H9 (cell line): ENCODE data around the gene NAT8. TPM values are rescaled to one million over a fixed set of nuclear protein-coding genes. Genes with fewer than 3 reads are reported as not detected.

ENCODE experiments used
- DNase-seq: peaks from one replicate; pipeline ENCODE4 v3.0.0-alpha.2; 2017
- H2AFZ ChIP-seq: one replicate; pipeline ENCODE4 v1.6.1; 2013; ENCODE audit warnings: mild to moderate bottlenecking, low read length, control low read depth, moderate library complexity
- H2AK5ac ChIP-seq: 2 replicates; pipeline ENCODE4 v1.6.1; 2013; ENCODE audit warnings: low read length, control low read depth, mixed read lengths; ENCODE audit not compliant: insufficient read length
- H2BK120ac ChIP-seq: one replicate; pipeline ENCODE4 v1.6.1; 2013; ENCODE audit warnings: low read depth, mild to moderate bottlenecking, low read length, control low read depth, inconsistent platforms; ENCODE audit not compliant: poor library complexity, severe bottlenecking
- H2BK12ac ChIP-seq: 2 replicates; pipeline ENCODE4 v1.6.1; 2013; ENCODE audit warnings: low read length, control low read depth, mixed read lengths, low read depth; ENCODE audit not compliant: insufficient read length
- H2BK15ac ChIP-seq: 2 replicates; pipeline ENCODE4 v1.6.1; 2013; ENCODE audit warnings: low read depth, low read length, control low read depth
- H2BK20ac ChIP-seq: one replicate; pipeline ENCODE4 v1.6.1; 2013; ENCODE audit warnings: low read depth, mild to moderate bottlenecking, low read length, control low read depth, inconsistent platforms; ENCODE audit not compliant: poor library complexity, severe bottlenecking
- H2BK5ac ChIP-seq: 2 replicates; pipeline ENCODE4 v1.6.1; 2013; ENCODE audit warnings: low read length, control low read depth, mixed read lengths; ENCODE audit not compliant: insufficient read length
- H3K14ac ChIP-seq: 2 replicates; pipeline ENCODE4 v1.6.1; 2013; ENCODE audit warnings: low read length, control low read depth; ENCODE audit not compliant: insufficient read depth
- H3K18ac ChIP-seq: 2 replicates; pipeline ENCODE4 v1.6.1; 2013; ENCODE audit warnings: low read depth, mild to moderate bottlenecking, mixed read lengths, low read length, control low read depth; ENCODE audit not compliant: insufficient read length
- H3K23ac ChIP-seq: 2 replicates; pipeline ENCODE4 v1.6.1; 2013; ENCODE audit warnings: low read length, control low read depth, mixed read lengths, low read depth; ENCODE audit not compliant: insufficient read length
- H3K23me2 ChIP-seq: 2 replicates; pipeline ENCODE4 v1.6.1; 2013; ENCODE audit warnings: low read depth, mild to moderate bottlenecking, mixed read lengths, low read length, control low read depth; ENCODE audit not compliant: insufficient read length, poor library complexity, severe bottlenecking
- H3K27ac ChIP-seq: 2 replicates; pipeline ENCODE4 v1.5.1; 2013; ENCODE audit warnings: low read length, control low read depth, mixed read lengths, low read depth; ENCODE audit not compliant: insufficient read length
- H3K27me3 ChIP-seq: 2 replicates; pipeline ENCODE4 v1.6.1; 2013; ENCODE audit warnings: low read length, control low read depth, inconsistent platforms; ENCODE audit not compliant: insufficient read depth
- H3K4ac ChIP-seq: 2 replicates; pipeline ENCODE4 v1.6.1; 2013; ENCODE audit warnings: low read depth, mild to moderate bottlenecking, control low read depth, inconsistent platforms, low read length, moderate library complexity
- H3K4me1 ChIP-seq: 2 replicates; pipeline ENCODE4 v1.6.1; 2013; ENCODE audit warnings: low read length, control low read depth, inconsistent platforms; ENCODE audit not compliant: insufficient read depth
- H3K4me2 ChIP-seq: 2 replicates; pipeline ENCODE4 v1.6.1; 2013; ENCODE audit warnings: low read length, control low read depth, mixed read lengths; ENCODE audit not compliant: insufficient read length, insufficient read depth
- H3K56ac ChIP-seq: 2 replicates; pipeline ENCODE4 v1.6.1; 2013; ENCODE audit warnings: low read depth, mild to moderate bottlenecking, mixed read lengths, low read length, control low read depth; ENCODE audit not compliant: insufficient read length
- H3K79me1 ChIP-seq: 2 replicates; pipeline ENCODE4 v1.6.1; 2013; ENCODE audit warnings: low read depth, mild to moderate bottlenecking, moderate library complexity, low read length, control low read depth, inconsistent platforms; ENCODE audit not compliant: insufficient read depth, poor library complexity, severe bottlenecking
- H3K79me2 ChIP-seq: 2 replicates; pipeline ENCODE4 v1.6.1; 2013; ENCODE audit warnings: low read length, control low read depth, inconsistent platforms; ENCODE audit not compliant: insufficient read depth
- H3K9ac ChIP-seq: 2 replicates; pipeline ENCODE4 v1.6.1; 2013; ENCODE audit warnings: low read length, control low read depth, mixed read lengths; ENCODE audit not compliant: insufficient read length; ENCODE audit errors: extremely low read depth
- H3K9me3 ChIP-seq: one replicate; pipeline ENCODE4 v1.6.1; 2013; ENCODE audit warnings: low read depth, low read length, inconsistent platforms; ENCODE audit not compliant: control insufficient read depth
- H3T11ph ChIP-seq: one replicate; pipeline ENCODE4 v1.6.1; 2013; ENCODE audit warnings: mild to moderate bottlenecking, low read length, control low read depth, inconsistent platforms
- H4K20me1 ChIP-seq: one replicate; pipeline ENCODE4 v1.6.1; 2013; ENCODE audit not compliant: control insufficient read depth, insufficient read length, insufficient read depth
- H4K5ac ChIP-seq: 2 replicates; pipeline ENCODE4 v1.6.1; 2013; ENCODE audit warnings: low read depth, mild to moderate bottlenecking, mixed read lengths, low read length, control low read depth; ENCODE audit not compliant: insufficient read length
- H4K8ac ChIP-seq: replicated peaks from 2 replicates; pipeline ENCODE4 v1.6.1; 2013; ENCODE audit warnings: low read length, control low read depth, mixed read lengths, low read depth; ENCODE audit not compliant: insufficient read length
- H4K91ac ChIP-seq: 2 replicates; pipeline ENCODE4 v1.6.1; 2013; ENCODE audit warnings: low read depth, mild to moderate bottlenecking, moderate library complexity, mixed read lengths, low read length, control low read depth; ENCODE audit not compliant: insufficient read length
- H3K27ac Mint-ChIP-seq, 3 experiments: 2 replicates in 2 of 3; 3 replicates in 1 of 3; pipeline ENCODE4 v1.8.0; 2020 to 2021; ENCODE audit warnings: mixed read lengths in 3 of 3, mild to moderate bottlenecking in 1 of 3, moderate library complexity in 1 of 3
- H3K27me3 Mint-ChIP-seq: 2 replicates; pipeline ENCODE4 v1.8.0; 2021; ENCODE audit warnings: low read depth, mild to moderate bottlenecking, moderate library complexity, mixed read lengths
- H3K36me3 Mint-ChIP-seq, 3 experiments: 2 replicates in 2 of 3; 3 replicates in 1 of 3; pipeline ENCODE4 v1.8.0; 2020 to 2021; ENCODE audit warnings: low read depth in 3 of 3, mixed read lengths in 3 of 3; ENCODE audit not compliant: insufficient read depth in 1 of 3
- H3K4me1 Mint-ChIP-seq, 2 experiments: 2 replicates each; pipeline ENCODE4 v1.8.0; 2020; ENCODE audit warnings: mixed read lengths in 2 of 2
- H3K4me3 Mint-ChIP-seq, 2 experiments: 2 replicates in 1 of 2; 3 replicates in 1 of 2; pipeline ENCODE4 v1.8.0; 2020 to 2021; ENCODE audit warnings: mild to moderate bottlenecking in 2 of 2, mixed read lengths in 2 of 2, moderate library complexity in 1 of 2
- H3K9me3 Mint-ChIP-seq, 2 experiments: 2 replicates in 1 of 2; 3 replicates in 1 of 2; pipeline ENCODE4 v1.8.0; 2020; ENCODE audit warnings: mild to moderate bottlenecking in 2 of 2, mixed read lengths in 2 of 2, moderate library complexity in 1 of 2
- CTCF ChIP-seq: fragments of 200-600 bp; sonication (generic); conservative IDR thresholded peaks from 3 replicates; pipeline ENCODE4 v1.8.0; 2021; ENCODE audit warnings: antibody characterized with exemption, mild to moderate bottlenecking
- WGBS: extraction: QIAGEN DNeasy Blood & Tissue Kit; methylation state at CpG from one replicate; pipeline ENCODE4 v1.1.7; 2013; ENCODE audit warnings: missing lambda C conversion rate, low lambda C conversion rate, mixed read lengths; ENCODE audit not compliant: insufficient read length; ENCODE audit errors: extremely low coverage; 5-methylcytosine and 5-hydroxymethylcytosine counted together
- total RNA-seq: library from RNA; stranded (reverse); gene quantifications from 2 replicates; pipeline ENCODE4 v1.2.1, GENCODE V29; 2021

The NAT8 gene
- total RNA-seq, 1 experiment from 2014 or later = not detected

GRCh38 chr2:73611193-73611592, 31.0 kb downstream of the NAT8 start:
- H3K27ac Mint-ChIP-seq = no peak overlapping the region
- peaks cover 1 to 10% (median 4%) of the 10 kb centered on the region in 3 experiments; a peak in 3 of 7 replicates for H3K36me3 Mint-ChIP-seq
- H3K23ac ChIP-seq = no peak overlapping the region
- H3K4ac ChIP-seq = no peak overlapping the region
- no CpG with 5 or more reads among the region's 4 CpGs for whole genome bisulfite sequencing
- no peaks in the 10 kb centered on the region for H3K23me2 ChIP-seq
- H2BK5ac ChIP-seq = no peak overlapping the region
- no peak overlapping the region for H3K18ac ChIP-seq
- H2AFZ ChIP-seq = no peak overlapping the region
- H2BK20ac ChIP-seq = no peak overlapping the region
- H3K9me3 ChIP-seq = no peaks in the 10 kb centered on the region
- no peaks in the 10 kb centered on the region for H3K9me3 Mint-ChIP-seq
- H4K91ac ChIP-seq = no peak overlapping the region
- no peak overlapping the region for H3K27ac ChIP-seq
- no peaks in the 10 kb centered on the region for H3K79me1 ChIP-seq
- H3K14ac ChIP-seq = no peak overlapping the region
- peaks cover 0 to 6% of the 10 kb centered on the region in 2 experiments; a peak in 2 of 4 replicates for H3K4me1 Mint-ChIP-seq
- DNase-seq = no peak
- H3K27me3 Mint-ChIP-seq = no peaks in the 10 kb centered on the region
- H3K4me3 Mint-ChIP-seq = no peak overlapping the region
- H4K8ac ChIP-seq = no peak overlapping the region
- no peak overlapping the region for H2AK5ac ChIP-seq
- H3K56ac ChIP-seq = no peak overlapping the region
- no peaks in the 10 kb centered on the region for H3K27me3 ChIP-seq
- H2BK120ac ChIP-seq = no peak overlapping the region
- no peaks in the 10 kb centered on the region for H3K4me1 ChIP-seq
- no peak overlapping the region for H2BK12ac ChIP-seq
- no peak overlapping the region for H3K9ac ChIP-seq
- H4K5ac ChIP-seq = no peak overlapping the region
- H3K4me2 ChIP-seq = no peak overlapping the region
- H2BK15ac ChIP-seq = no peak overlapping the region
- no peak overlapping the region for H3T11ph ChIP-seq
- no peaks in the 10 kb centered on the region for H3K79me2 ChIP-seq
- H4K20me1 ChIP-seq = no peaks in the 10 kb centered on the region
- no peak for TF ChIP-seq CTCF
